ENCODE measurements around the gene EBF4. TPM values are rescaled to one million over a fixed set of nuclear protein-coding genes. Genes with fewer than 3 reads are reported as not detected.

EBF4 gene
- total RNA-seq, 1 donor from 2014 or later, result 2.5 TPM

GRCh38 chr20:2658414-2659354 is 33.9 kb upstream of the EBF4 start:
- no peak for DNase-seq (ENCODE audit: low read depth)
- H3K4me3 ChIP-seq (ENCODE audit: low read depth, low read length), result no peak overlapping the region
- TF ChIP-seq CTCF (conservative IDR thresholded peaks at IDR 0.05; ENCODE audit: low read depth, low read length), result no peak

GRCh38 chr20:2659547-2659946 is 33.0 kb upstream of the EBF4 start:
- H3K4me3 ChIP-seq (ENCODE audit: low read depth, low read length), result no peak overlapping the region
- no peak for DNase-seq (ENCODE audit: low read depth)
- no peak for TF ChIP-seq CTCF (conservative IDR thresholded peaks at IDR 0.05; ENCODE audit: low read depth, low read length)

GRCh38 chr20:2663364-2663886 is 29.2 kb upstream of the EBF4 start:
- H3K4me3 ChIP-seq (ENCODE audit: low read depth, low read length), result peak overlapping the region; percentile 96
- DNase-seq (ENCODE audit: low read depth), result no peak
- TF ChIP-seq CTCF (conservative IDR thresholded peaks at IDR 0.05; ENCODE audit: low read depth, low read length), result no peak

- peak within 1 kb of the TSS; percentile 96 for H3K4me3 ChIP-seq (ENCODE audit: low read depth, low read length)
- no peak for TF ChIP-seq CTCF (conservative IDR thresholded peaks at IDR 0.05; ENCODE audit: low read depth, low read length)
- DNase-seq (ENCODE audit: low read depth), result peak; percentile 61
Observed at GRCh38 chr20:2663887-2664719, 28.5 kb upstream of the EBF4 start, which contains the start of gene IDH3B. Gene IDH3B (minus strand): TSS chr20:2664216. CDS start chr20:2664188, 28 bp downstream.

GRCh38 chr20:2671977-2672376 is 20.6 kb upstream of the EBF4 start:
- TF ChIP-seq CTCF (conservative IDR thresholded peaks at IDR 0.05; ENCODE audit: low read depth, low read length), result peak; percentile 37
- DNase-seq (ENCODE audit: low read depth), result no peak
- H3K4me3 ChIP-seq (ENCODE audit: low read depth, low read length), result no peak overlapping the region

- no peak for TF ChIP-seq CTCF (conservative IDR thresholded peaks at IDR 0.05; ENCODE audit: low read depth, low read length)
- no peak for DNase-seq (ENCODE audit: low read depth)
- no peak overlapping the region for H3K4me3 ChIP-seq (ENCODE audit: low read depth, low read length)
Observed at GRCh38 chr20:2672446-2672845, 20.1 kb upstream of the EBF4 start.
